NCI-H2227 treated with DMSO at 0.1 percent for 48 hours (cell line): ENCODE results near the gene PEX10.

Source experiments
- DNase-seq: peaks from one replicate; lab custom pipeline; 2025; lab: John Stamatoyannopoulos, UW

The PEX10 gene

DNA sequence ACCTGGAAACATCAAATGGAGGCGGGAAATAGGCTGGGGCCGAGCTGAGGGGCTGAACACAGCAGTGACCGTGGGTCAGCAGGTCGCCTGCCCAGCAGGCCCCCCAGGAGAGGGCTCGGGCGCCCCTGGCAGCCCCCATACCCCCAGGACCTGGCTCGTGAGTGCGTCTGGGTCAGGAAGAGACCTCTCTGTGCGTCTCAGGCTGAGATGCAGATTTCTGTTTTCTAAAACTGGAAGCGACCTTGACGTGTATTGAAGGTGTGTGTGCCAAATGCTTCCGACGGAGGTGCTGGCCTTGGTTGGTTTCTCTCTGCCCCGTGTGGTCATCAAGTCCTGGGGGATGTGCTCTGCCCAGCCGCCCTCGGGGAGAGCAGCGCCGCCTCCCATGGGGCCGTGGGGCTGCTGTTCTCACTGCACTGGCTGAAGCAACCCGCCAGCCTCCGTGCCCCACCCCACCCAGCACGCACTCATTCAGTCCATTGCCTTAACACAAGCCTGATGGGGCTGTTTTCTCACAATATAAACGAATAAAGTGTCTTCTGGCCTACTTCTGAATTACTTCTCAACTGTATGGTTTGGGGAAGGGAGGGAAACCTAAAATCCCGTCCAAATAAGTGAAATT, 7.4 kb downstream of the PEX10 start:
- no peak for DNase-seq

DNA sequence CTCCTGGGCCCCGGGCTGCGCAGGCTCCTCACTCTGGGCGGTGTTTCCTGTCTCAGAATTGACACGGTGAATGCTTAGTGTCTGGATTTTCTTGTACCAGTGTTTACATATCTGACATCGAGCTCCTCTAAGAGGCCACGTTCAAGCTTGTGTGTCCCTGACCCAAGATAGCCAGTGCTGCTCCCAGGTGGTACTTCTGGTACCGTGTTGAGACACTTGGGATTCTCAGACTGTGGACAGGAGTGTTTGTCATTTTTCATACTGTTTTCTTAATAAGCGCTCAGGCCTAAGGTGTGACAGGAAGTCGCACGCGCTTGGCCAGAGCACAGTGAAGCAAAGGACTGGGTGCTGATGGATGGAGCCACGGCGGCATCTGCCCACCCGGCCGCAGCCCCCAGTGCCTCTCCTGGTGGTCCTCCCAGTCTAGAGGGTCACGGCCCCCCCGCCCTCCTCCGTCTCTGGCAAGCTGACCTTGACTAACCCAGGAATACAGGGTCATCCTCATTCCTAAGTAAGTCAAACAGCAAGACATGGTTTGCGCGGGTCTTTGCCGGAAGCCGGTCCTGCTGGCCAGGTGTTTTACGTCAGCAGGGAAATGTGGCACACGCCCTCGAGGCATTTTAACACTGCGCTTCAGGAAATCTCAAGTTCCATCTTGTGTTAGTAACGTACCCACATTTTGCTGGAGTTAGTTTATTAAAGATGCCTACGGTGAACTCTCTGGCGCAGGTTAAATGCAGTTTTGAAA, 8.0 kb downstream of the PEX10 start:
- no peak for DNase-seq

GRCh38 chr1:2403273-2403672, 9.1 kb downstream of the PEX10 start:
- no peak for DNase-seq

DNA sequence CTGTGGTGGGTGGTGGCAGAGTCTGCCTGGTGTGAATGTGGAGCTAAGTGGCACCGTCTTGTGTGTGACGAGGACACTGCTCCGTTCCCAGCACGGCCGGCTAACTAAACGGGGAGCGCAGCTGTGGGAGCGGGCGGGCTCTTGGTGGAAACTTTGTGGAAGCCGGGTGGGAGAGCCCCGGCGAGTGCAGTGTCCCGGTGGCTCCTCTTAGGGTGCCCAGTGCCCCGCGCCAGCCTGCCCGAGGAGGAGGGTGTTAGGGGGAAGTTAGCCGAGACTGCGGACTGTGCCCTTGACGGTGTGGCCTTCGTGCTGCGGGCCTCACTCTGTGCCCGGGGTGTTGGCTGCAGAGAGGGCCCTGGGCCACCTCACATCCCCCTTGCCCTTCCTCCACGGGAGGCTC, 9.9 kb downstream of the PEX10 start:
- no peak for DNase-seq

DNA sequence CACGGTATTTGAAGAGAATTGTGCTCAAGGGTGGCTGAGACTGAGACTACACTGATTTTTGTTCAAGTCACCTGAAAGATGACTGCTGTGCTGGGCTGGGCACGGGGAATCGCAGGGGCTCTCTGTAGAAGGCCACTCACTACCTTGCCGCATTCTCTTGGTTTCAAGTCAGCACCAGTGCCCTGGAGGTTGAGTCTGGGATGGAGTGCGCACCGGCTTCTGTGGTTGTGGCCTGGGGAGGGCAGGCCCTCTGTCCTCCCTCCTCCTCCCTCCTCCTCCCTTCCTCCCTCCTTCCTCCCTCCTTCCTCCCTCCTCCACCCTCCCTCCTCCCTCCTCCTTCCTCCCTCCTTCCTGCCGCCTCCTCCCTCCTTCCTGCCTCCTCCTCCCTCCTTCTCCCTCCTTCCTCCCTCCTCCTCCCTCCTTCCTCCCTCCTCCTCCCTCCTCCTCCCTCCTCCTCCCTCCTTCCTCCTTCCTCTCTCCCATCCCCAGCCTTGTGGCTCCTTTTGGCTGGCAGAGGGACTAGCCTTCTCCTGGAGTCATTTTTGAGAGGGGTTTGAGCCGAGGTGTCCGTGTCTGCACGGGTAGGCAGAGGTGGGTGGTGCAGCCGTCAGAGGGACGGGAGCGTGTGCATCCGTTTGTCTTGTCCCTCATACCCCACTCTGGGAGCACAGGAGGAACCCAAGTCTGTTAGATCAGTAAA, 11.3 kb downstream of the PEX10 start:
- DNase-seq: no peak

DNA sequence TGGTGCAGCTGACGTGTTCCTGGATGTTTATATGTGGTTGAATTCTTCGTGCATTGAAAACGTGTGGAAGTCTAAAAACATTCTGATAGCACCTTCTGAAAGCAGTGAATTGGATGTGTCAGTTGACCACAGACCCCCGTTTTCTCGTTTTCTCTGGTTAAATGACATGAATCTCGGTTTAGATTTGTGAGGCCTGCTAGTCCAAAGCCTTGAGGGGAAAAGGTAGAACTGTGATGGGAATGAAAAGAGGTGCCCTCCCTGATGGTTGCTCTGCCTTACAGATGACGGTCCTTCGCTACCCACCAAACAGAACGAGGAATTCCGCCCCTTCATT, 11.8 kb downstream of the PEX10 start:
- no peak for DNase-seq

DNA sequence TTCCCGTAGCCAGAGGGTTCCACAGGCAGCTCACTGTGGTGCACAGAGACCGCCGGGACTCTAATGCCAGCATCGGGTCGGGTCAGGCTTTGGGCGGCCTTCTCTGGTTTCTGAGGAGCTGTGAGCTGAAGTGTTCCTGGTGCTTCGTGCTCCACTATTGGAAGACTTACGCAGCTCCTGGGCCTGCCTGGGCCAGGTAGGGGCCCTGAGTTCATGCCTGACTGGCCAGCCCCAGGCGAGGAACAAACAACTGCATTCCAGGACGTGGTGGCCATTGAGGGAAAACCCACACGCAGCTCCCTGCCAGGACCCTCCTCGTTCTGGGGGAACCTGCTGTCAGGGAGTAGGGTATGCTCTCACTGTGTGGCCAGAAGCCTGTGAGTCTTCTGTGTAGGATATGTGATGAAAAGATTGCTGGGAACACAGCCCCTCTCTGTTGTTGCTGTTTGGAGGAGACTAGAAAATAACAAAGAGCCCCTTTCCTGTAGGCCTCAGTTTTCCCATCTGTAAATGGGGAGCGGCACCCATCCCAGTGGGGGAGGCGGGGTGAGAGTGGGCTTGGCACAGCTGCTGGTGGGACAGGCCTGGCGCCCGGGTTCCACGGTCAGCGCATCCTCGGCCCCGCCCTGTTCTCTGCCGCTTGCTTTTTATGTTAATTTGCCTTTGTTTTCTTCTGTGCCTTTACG, 12.3 kb downstream of the PEX10 start:
- no peak for DNase-seq

DNA sequence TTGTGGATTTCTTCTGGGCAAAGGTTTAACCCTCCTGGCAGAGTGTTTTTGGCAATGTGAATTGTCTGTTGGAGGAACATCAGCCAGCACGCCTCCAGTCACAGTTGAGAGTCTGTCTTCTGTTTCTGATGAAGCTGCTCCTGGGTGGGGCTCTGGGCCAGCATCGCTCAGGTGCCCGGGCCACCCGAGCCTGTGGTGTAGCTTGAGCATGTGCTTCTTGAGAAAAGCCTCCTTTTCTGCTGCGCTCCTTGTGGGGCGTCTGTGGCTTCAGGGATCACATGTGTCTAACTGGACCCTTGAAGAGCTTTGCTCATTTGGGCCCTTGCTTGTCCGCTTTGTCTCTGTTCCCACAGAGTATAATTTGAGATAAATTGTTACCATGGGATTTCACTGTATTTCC, 13.5 kb downstream of the PEX10 start:
- no peak for DNase-seq

DNA sequence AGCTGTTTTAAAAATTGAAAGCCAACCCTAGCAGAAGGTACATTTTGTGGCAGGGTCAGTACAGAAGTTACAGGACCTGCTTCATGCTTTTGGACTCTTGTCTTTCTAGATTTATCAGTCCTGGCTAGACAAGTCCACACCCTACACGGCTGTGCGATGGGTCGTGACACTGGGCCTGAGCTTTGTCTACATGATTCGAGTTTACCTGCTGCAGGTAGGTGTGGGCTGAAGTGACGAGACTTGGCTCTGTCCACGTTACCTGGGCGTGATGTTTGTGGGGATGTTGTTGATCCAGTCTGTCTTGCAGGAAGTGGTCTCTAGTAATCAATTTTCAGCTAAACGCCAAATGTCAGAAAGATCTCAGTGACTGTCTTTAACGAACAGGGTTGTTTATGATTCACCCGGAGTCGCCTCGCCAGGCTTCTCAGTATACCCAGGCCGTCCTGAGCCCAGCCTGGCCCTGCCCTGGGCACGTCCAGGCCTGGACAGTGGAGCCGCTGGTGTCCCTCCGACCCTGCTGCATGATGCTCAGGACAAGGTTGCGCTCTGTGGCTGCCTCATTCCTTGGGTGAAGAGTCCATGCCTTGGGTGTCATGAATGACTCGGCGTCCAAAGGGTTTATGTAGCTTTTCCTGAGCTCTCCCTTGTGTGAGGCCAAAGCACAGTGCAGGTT, 15.2 kb downstream of the PEX10 start:
- no peak for DNase-seq

- no peak for DNase-seq
Measured at GRCh38 chr1:2396476-2396875, 15.9 kb downstream of the PEX10 start.

DNA sequence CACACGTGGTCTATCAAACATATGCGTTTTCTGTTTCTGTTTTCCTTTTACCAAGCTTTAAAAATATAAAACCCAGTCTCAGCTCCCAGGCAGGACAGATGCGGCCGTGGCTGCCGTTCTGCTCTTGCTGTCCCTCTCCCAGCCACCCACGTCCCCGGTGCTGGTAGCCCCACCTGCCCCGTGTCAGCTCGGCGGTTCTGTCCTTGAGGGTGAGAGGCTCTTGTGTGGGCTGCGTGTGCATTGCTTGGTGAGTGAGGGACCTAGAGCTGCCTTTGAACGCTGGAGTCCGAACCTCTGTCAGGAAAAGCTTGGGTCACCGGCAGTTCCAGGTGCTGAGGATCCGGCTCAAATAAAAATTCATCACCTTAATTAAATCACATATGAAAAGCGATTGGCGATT, 16.3 kb downstream of the PEX10 start:
- DNase-seq: no peak

- no peak for DNase-seq
Measured at GRCh38 chr1:2395245-2395644, 17.1 kb downstream of the PEX10 start.

GRCh38 chr1:2394761-2395160, 17.6 kb downstream of the PEX10 start:
- no peak for DNase-seq

- no peak for DNase-seq
Measured at GRCh38 chr1:2394220-2394619, 18.1 kb downstream of the PEX10 start.

DNA sequence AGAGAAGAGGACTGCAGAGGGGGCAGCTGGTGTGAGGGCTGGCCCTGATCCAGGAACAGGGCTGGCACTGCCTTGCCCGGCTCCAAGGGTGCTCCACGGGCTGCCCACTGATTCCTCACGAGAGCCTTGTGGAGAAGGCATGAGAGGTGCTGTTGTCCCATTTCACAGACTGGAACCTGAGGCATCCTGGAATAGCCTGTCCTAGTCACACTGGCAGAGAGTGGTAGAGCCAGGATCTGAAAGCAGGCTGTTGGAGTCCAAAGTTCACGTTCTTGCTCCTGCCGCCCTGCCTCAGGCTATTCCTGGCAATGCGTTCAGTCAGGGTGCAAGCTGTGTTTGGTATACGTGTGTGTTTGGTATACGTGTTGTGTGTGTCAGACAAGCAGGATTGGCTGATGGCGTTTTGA, 18.9 kb downstream of the PEX10 start:
- DNase-seq: no peak

DNA sequence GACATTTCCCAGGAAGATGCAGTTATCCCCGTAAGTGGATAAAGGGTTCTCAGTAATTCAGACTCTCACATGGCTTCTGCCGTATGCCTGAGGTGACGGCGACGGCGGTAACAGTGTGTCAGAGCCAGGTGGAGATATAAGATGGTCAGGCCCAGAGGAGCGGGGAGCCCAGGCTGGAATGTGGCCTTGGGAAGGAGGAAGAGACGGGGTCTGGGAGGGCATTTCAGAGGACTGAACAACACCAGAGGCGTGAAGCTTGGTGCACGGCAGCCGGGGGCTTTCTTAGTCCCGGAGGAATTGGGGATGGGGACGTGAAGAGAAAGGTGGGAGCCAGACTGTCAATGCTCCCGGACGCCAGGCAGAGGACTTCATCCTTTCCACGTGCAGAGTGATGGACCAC, 19.7 kb downstream of the PEX10 start:
- DNase-seq: no peak

GRCh38 chr1:2391931-2392509, 20.3 kb downstream of the PEX10 start:
- DNase-seq: no peak

DNA sequence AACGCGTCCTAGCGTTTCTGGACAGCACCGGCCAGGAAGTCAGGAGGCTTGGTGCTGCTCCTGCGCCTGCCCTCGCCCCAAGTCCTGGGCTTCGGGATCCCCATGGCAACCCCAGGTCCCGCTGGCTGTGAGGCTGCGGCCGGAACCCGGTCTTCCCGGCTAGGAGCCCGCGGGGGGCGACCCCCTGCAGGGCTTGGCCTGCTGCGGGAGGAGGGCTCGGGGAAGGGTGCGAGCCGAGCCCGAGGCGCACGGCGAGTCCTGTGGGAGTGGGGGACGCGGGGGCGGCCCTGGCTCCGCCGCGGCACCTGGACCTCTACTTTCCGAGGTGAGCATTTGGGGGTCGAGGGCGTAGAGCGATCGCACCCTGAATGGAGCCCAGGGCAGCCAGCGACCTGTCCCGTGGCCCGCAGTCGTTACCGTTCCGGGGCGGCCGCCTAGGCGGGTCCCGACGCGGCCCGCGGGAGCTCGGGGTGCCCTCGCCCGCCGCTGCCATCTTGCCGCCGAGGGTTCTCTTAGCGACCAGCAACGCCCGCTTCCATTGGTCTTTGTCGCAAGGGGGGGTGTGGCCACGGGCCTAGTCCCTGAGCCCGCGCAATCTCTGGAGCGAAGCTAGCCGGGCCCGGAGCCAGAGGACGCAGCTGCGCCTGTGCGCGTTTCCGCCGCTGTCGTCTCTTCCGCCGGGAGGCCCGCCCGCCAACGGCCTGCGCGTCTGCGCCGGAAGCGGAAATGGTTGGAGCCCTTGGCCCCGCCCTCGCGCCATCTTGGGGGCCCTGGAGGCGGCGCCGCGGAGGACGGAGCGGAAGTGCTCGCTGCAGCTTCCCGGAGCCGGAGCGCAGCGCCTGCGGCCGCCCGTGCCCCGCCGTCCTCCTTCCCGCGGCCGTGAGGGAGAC, 21.1 kb downstream of the PEX10 start, which contains the start of the genes MORN1 and RER1:
TSS of gene MORN1 (minus strand) at position 514 of the 890 bp plus-strand sequence. CDS start at position 493, 21 bp downstream.
TSS of gene RER1 (plus strand) at position 801 of the 890 bp plus-strand sequence. CDS start 3,950 bp downstream, outside the sequence.
- DNase-seq: peak; percentile 99

DNA sequence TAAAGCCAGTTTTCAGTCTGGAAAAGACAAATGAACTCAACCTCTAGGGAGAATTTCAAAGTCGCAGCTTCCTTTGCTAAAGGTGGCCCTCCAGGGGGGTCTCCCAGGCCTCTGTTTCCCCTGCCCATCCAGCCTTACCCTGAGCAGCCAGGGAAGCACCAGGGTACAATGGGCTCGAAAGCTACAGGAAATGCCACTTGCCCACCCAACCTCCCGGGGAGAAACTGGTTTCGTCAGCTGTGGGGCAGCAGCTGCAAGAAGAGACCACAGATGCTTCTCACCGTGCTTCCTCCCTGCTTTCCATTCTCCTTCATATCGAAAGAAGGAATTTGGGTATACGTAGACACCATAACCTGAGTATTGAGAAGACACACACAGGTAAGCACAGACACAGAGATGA, 22.7 kb downstream of the PEX10 start:
- no peak for DNase-seq
